Measurements from ENCODE around the gene ABCC3.

Gene ABCC3

GRCh38 chr17:50596191-50597037, 38.3 kb upstream of the ABCC3 start:
- TF ChIP-seq POLR2AphosphoS5 (IDR thresholded peaks at IDR 0.05; ENCODE audit: low read depth) (no peak), SPI1 (IDR thresholded peaks at IDR 0.05; ENCODE audit: borderline replicate concordance, low read depth) (no peak), CTCF (IDR thresholded peaks at IDR 0.05; ENCODE audit: insufficient read depth, low read length) (no peak), GABPA (IDR thresholded peaks at IDR 0.05; ENCODE audit: low read depth) (no peak), REST (IDR thresholded peaks at IDR 0.05; ENCODE audit: insufficient replicate concordance, low read depth) (no peak)
- Histone ChIP-seq H3K27ac (replicated peaks) (no peak overlapping the region), H3K4me3 (replicated peaks; ENCODE audit: insufficient read depth, low read length) (no peak overlapping the region), H3K27me3 (ENCODE audit: insufficient read depth, poor library complexity, severe bottlenecking) (peaks cover 4% of the 10 kb centered on the region)
- no peak for DNase-seq (ENCODE audit: low read depth in 1 of 2, low spot score in 1 of 2)

GRCh38 chr17:50598487-50598886, 36.2 kb upstream of the ABCC3 start:
- Histone ChIP-seq H3K27me3 (ENCODE audit: insufficient read depth, poor library complexity, severe bottlenecking) (peaks cover 4% of the 10 kb centered on the region), H3K4me3 (replicated peaks; ENCODE audit: insufficient read depth, low read length) (no peak overlapping the region), H3K27ac (replicated peaks) (no peak overlapping the region)
- no peak for DNase-seq (ENCODE audit: low read depth in 1 of 2, low spot score in 1 of 2)
- TF ChIP-seq SPI1 (IDR thresholded peaks at IDR 0.05; ENCODE audit: borderline replicate concordance, low read depth) = no peak

- Histone ChIP-seq H3K4me3 (replicated peaks; ENCODE audit: insufficient read depth, low read length) (no peak overlapping the region), H3K27ac (replicated peaks) (no peak overlapping the region), H3K27me3 (ENCODE audit: insufficient read depth, poor library complexity, severe bottlenecking) (peaks cover 13% of the 10 kb centered on the region)
- DNase-seq (ENCODE audit: low read depth in 1 of 2, low spot score in 1 of 2) = no peak
- no peak for TF ChIP-seq POLR2AphosphoS5 (IDR thresholded peaks at IDR 0.05; ENCODE audit: low read depth)
- no peak for TF ChIP-seq GABPA (IDR thresholded peaks at IDR 0.05; ENCODE audit: low read depth)
- no peak for TF ChIP-seq CTCF (IDR thresholded peaks at IDR 0.05; ENCODE audit: insufficient read depth, low read length)
- TF ChIP-seq REST (IDR thresholded peaks at IDR 0.05; ENCODE audit: insufficient replicate concordance, low read depth) = no peak
- no peak for TF ChIP-seq SPI1 (IDR thresholded peaks at IDR 0.05; ENCODE audit: borderline replicate concordance, low read depth)
These were observed 35.1 kb upstream of the ABCC3 start for GRCh38 chr17:50599606-50600005.

GRCh38 chr17:50601823-50602375, 32.8 kb upstream of the ABCC3 start:
- Histone ChIP-seq H3K27me3 (ENCODE audit: insufficient read depth, poor library complexity, severe bottlenecking) (peaks cover 34% of the 10 kb centered on the region), H3K4me3 (replicated peaks; ENCODE audit: insufficient read depth, low read length) (no peak overlapping the region), H3K27ac (replicated peaks) (no peak overlapping the region)
- no peak for DNase-seq (ENCODE audit: low read depth in 1 of 2, low spot score in 1 of 2)
- TF ChIP-seq POLR2AphosphoS5 (IDR thresholded peaks at IDR 0.05; ENCODE audit: low read depth) (no peak), SPI1 (IDR thresholded peaks at IDR 0.05; ENCODE audit: borderline replicate concordance, low read depth) (no peak), CTCF (IDR thresholded peaks at IDR 0.05; ENCODE audit: insufficient read depth, low read length) (no peak), REST (IDR thresholded peaks at IDR 0.05; ENCODE audit: insufficient replicate concordance, low read depth) (no peak), GABPA (IDR thresholded peaks at IDR 0.05; ENCODE audit: low read depth) (no peak)

Measured in HL-60 (cell line).